Stimulated activated CD8-positive, alpha-beta memory T cell treated with anti-CD3 and anti-CD28 coated beads, Interleukin-2, amount 100 ng/mL, for 48 hours (primary cell): ENCODE results near the gene SPNS3.

ENCODE experiments used
- DNase-seq, 2 donors: peaks; one replicate each; pipeline ENCODE4 v3.0.0-alpha.2; 2020; ENCODE audit warnings: low read depth in 2 of 2

SPNS3 gene

DNA sequence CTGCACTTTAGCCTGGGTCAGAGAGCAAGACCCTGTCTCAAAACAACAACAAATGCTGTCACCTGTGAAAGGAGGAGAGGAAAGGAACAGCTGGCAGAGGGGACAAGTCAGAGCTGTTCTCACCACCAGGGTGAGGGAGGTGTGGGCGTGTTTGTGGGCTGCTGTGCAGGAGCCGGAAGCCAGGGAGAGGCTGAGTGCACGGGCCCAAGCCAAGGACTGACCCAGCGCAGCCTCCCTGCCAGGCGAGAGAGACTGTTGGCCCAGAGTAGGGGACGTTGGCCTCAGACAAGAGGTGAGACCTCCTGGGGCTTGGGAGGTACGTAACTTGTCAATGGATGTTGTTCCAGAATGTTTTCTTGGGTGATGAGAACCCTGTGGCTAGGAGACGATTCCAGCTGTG is 75.7 kb downstream of the SPNS3 start:
- no peak for DNase-seq

DNA sequence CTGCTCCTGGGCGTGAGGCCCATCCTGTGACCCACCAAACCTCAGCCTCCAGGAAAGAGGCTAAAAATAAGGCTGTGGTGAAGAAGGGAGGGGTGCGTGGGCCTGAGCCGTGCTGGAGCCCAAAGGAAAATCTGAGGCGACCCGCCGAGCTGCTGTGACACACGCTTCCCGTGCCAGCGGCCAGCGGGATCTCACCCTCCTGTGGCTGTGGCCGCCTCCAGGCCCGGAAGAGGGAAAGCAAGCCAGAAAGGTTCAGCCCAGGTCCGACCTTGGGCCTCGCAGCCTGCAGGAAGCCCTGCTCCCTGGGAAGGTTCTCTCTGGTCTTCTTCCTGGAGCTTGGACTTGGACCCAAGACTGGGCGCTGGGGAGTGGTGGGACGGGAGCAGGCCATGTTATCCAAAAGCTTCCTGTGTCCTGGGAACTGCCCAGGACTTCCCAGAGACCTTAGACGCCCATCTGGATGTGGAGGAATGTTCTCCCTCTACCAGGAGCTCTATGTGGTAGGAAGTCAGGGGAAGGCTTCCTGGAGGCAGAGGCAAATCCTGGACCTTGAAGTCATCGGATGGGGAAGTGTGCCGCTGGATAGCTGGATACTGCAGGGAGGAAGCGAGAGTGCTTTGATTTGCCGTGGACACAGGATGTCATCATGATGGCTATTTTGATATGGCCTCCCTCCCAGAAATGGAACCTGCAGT is 76.3 kb downstream of the SPNS3 start:
- DNase-seq: no peak

- DNase-seq: no peak
Measured at GRCh38 chr17:4510618-4510941, 76.8 kb downstream of the SPNS3 start.

DNA sequence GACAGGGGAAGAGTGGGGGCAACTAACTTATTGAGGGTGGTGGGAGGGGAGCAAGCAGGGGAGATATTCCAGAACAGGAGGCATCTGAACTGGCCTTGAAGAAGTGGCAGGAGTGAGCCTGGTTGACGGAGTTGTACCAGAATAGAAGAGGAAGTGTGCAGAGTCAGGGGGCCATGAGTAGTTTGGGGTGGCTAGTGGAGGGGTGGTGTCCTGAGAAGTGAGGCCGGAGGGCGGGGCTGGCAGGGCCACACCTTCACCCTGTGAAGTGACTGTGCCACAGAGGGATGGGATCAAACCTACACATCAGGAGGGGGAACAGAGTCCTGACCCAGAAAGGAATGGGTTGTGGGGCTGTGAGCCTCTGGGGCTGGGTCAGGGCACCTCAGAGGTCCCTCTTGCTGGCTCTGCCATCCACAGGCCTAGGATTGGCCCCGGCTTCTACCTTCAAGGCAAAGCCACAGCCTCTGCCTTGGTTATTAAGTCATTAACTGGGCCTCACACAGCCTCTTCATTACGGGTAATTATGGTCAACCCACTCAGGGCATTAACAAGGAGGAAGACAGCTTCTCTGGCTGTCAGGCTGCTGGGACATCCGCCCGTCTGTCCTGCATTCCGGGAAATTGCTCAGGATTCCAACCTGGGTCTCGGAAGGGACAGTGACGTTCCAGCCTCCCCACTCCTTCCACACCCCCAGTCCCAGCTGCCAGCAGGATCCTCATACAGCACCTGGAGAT is 77.6 kb downstream of the SPNS3 start:
- DNase-seq: no peak

DNA sequence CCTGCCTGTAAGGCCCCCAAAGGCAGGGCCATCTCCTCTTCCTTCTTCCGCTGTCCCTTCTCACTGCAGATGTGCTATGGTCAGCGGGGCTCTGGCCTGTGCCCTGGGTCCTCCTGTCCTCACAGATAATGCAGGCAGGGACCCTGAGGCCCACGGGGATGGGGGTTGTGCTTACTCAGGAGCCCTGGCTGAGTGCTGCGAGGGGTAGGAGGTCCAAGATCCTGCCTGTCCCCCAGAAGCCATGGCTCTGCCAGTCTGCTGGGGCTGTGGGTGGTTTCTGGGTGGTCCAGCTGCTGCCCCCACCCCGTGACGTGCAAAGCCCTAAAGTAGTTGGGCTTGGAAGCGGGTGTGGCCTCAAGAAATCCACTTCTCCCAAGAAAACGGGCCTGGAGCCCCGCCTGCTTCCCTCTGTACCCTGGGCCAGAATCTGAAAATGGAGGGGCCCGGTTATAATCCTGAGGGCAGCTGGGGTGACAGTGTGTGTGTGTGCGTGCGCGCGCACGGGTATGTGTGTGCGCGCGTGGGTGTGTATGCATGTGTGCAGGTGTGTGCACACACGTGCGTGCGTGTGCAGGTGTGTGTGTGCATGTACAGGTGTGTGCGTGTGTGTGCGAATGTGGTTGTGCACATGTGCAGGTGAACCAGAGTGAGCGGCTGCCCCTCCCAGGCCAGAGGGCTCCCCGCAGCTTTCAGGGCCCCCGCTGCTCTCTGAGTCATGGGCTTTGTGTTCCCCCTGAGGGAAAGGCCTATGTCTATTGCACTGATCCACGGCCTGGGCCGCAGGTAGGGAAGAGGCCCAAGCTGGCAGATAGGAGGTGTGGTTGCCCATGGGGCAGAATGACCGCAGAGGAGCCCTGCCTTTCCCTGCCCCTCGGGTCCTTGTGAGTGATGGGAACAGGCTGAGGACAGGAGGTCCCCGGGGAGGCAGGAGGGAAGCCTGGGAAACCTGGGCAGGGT is 78.7 kb downstream of the SPNS3 start:
- no peak for DNase-seq

DNA sequence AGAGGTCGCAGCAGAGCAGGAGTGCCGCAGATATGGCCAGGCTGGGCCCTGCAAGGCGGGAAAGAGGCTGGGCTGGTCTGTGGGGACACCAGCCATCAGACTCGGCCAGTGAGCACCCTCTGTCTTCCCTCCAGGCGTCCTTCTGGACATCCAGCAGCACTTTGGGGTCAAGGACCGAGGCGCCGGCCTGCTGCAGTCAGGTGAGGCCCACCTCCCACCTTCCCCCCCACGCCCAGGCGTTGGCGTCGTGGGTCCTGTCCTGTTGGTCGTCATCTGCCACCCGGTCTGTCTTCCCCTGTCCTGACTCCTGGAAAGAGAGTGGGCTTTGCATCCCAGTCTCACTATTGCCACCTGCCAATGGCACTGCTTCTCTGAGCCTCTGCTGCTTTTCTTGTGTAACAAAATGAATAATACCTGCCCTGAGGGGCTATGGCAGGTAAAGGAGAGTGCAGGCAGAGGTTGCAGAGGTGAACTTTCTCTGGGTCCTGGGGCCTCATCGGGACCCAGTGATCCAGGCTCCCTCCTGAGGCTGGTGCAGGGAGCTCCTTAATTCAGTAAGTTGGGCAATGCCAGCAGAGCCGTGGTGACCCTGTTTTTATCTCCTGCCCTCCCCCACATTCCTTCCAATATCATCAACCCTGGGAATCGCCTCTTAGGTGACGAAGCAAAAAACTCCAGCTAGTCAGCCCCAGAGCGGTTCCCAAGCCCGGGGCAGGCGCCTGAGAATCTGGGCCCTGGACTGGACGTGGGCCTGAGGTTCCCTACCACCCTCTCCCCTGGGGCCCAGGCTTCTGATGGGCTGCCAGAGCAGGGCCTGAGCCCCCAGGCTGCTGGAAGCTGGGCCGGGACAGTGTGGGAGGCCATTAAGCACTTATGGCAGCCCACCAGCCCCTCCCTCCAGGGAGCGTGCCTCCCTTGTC is 79.6 kb downstream of the SPNS3 start:
- no peak for DNase-seq

- DNase-seq: no peak
Measured at GRCh38 chr17:4514206-4514605, 80.5 kb downstream of the SPNS3 start.

DNA sequence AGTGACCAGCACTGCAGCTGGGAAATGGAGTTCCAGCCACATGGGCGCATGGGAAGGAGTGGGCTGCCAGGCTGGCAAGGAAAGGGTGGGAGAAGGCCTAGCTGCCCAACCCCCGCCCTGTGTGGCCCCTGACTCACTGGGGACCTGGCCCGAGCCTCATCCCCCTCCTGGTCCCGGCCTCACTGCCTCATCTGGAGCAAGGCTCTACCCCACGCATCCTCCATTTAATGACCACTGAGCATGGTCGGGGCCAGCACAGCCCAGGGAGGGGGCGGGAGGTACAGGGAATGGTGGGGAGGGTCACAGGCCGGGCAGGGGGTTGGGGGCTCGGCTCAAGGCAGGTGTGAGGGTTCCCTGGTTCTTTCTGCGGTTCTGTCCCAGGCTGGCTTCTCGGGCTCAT is 81.0 kb downstream of the SPNS3 start:
- no peak for DNase-seq

DNA sequence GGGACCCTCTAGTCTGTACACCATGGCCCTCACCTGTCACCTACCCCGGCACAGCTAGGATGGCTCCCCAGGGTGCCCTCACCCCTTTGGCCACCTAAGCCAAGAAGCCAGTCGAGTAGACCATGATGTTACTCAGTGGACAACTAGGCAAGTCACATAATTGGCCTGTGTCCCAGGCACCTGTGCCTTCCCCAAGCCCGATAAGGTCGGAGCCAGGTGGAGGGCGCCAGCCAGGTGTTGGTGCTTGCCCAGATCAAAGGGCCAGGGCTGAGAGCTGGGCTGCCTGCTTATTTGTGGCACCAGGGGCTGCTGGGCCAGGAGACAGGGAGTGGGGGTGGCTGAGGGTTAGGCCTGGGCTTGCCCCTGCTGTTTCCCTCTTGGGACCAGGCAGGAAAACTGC is 81.8 kb downstream of the SPNS3 start:
- DNase-seq: no peak

DNA sequence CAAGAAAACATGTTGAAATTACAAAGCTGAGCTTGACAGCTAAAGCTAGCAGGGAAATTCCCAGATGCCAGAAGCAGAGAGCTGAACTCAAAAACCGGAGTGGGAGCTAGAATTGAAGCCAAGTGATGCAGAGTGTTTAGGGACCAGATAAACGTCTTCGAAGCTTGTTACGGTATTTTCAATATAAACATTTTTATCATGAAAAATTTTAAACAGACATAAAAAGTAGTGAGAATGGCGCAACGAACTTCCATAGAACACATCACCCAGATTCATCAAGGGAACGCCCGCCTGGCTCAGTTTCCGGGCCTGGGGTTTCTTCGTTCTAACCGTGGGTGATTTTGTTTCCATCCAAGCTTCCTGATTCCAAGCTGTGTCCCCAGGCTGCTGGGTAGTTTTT is 83.0 kb downstream of the SPNS3 start:
- no peak for DNase-seq

DNA sequence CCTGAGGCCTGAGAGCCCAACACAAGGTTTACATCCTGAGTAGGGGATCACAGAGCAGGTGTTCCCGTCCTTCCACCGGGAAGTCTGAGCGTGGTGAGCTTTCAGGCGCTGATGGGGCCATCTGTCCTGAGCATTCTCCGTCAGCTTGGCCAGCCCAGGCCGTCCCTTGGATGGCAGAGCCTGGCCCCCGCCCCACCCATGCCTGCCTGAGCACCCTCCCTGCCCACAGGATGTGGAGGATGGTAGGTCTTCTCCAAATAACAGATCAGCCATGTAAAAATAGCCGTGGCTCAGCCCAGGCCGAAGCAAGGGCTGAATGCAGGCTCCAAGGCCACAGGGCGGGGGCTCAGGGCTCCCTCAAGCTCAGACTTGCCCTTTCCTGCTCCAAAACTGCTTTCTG is 85.2 kb downstream of the SPNS3 start:
- DNase-seq: no peak

DNA sequence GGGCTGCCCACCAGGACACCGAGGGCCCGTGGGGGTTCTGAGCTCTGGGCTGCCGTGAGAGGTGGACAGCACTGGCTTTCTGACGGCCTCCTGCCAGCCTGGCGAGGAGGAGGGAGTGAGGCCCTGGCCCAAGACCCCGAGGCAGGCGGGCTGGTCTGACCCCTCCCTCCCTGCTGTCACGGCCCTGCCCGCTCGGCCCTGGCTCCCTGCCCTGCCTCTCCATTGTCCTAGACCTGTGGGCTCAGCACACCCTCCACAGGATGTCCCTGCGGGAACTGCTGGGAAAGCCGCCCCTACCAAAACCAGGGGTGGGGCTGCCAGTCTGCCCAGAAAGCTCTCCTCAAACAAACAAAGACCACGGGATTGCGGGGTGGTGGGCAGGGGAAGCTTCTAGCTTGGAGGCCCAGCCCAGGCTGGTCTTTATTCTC is 85.6 kb downstream of the SPNS3 start:
- DNase-seq: no peak

DNA sequence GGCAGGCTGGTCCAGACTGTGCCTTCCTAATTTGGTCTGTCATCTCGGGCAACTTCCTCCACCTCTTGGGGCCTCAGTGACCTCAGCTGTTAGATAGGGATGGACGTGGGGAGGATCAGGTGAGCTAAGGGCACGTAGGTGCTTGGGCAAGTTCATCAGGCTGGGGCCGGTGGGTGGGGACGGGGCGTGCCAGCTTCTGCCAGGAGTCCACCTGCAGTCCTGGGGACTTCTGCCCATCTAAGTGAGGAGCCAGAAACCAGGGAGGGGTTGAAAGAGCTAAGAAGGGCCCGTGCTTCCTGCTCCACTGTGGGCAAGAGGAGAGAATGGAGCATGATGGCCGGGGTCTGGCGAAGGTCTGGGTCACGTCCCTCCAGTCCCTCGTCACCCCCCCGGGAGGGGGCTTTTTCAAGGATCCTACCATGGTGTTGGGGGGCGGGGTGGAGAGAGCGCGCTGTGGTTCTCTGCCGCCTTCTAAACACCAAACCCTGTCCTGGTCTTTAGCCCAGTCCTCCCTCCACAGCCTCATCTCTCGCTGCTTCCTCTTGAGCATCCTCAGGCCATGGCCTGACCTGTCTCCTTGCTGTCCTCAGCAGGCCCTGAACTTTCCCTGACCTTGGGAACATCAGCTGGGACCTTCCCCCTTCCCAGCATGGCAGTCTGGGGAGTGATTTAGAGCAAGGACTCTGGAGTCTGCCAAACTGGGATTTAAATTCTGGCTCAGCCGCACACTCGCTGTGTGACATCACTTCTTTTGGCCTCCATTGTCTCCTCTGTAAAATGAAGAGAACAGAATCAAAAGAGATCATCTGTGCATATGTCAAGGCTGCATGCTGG is 86.5 kb downstream of the SPNS3 start:
- no peak for DNase-seq

- no peak for DNase-seq
Measured at GRCh38 chr17:4520894-4521600, 87.3 kb downstream of the SPNS3 start.

GRCh38 chr17:4522661-4523060 is 88.9 kb downstream of the SPNS3 start:
- no peak for DNase-seq

DNA sequence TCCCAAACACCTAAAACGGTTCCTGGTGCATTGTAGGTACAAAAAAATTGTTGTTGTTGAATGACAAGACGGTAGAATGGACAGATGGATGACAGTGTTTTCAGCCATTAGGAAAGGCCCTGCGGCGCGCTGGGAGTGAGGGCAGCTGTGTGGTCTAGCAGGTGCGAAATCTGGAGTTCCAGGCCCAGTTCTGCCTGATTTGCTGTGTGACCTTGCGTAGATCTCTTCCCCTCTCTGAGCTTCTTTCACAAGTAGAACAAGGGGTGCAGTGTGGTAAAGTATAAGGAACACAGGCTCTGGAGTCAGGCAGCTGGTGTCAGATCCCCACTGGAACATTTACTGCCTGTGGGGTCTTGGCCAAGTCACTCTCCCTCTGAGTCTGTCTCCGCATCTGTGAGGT is 90.2 kb downstream of the SPNS3 start:
- DNase-seq: no peak

GRCh38 chr17:4525691-4526397 is 92.1 kb downstream of the SPNS3 start:
- DNase-seq: no peak

DNA sequence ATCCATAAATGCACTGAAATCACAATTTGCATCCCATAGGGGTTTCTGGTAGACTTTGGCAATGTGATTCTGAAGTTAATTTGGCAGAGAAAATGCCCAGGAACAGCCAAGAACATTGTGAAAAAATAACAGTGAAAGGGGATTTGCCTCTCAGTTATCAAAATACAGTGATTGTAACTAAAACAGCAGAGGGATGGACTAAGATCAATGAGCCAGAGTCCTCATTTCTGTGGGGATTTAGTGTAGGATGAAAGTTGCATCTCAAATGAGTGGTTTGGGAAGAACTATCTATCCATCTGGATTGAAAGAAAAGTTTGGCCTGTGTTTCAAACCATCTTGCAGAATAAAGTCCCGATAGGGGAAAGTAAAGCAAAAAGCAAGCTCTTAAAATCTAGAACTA is 93.4 kb downstream of the SPNS3 start:
- no peak for DNase-seq

- no peak for DNase-seq
Measured at GRCh38 chr17:4527566-4528125, 93.9 kb downstream of the SPNS3 start.
